Epithelial cell of proximal tubule (primary cell): ENCODE data around the gene TDG. TPM values are rescaled to one million over a fixed set of nuclear protein-coding genes. Genes with fewer than 3 reads are reported as not detected.

Experiments used
- DNase-seq: peaks from one replicate; pipeline ENCODE4 v3.0.0-alpha.2; 2011; ENCODE audit warnings: low read depth
- H3K4me3 ChIP-seq: 2 replicates; pipeline ENCODE4 v1.5.1; 2011; ENCODE audit warnings: low read depth, mild to moderate bottlenecking, low read length
- total RNA-seq: library from RNA; depleted of rRNA; stranded (reverse); fragments of >200 nt; gene quantifications from 2 replicates; pipeline ENCODE4 v1.2.3, GENCODE V29; 2015
- TF ChIP-seq, protein P1 (sequence below): conservative IDR thresholded peaks from 2 replicates; pipeline ENCODE4 v1.5.1; 2012; ENCODE audit warnings: low read depth, mild to moderate bottlenecking, low read length

TDG gene
- 18.9 and 29.4 TPM in 2 replicates for total RNA-seq

DNA sequence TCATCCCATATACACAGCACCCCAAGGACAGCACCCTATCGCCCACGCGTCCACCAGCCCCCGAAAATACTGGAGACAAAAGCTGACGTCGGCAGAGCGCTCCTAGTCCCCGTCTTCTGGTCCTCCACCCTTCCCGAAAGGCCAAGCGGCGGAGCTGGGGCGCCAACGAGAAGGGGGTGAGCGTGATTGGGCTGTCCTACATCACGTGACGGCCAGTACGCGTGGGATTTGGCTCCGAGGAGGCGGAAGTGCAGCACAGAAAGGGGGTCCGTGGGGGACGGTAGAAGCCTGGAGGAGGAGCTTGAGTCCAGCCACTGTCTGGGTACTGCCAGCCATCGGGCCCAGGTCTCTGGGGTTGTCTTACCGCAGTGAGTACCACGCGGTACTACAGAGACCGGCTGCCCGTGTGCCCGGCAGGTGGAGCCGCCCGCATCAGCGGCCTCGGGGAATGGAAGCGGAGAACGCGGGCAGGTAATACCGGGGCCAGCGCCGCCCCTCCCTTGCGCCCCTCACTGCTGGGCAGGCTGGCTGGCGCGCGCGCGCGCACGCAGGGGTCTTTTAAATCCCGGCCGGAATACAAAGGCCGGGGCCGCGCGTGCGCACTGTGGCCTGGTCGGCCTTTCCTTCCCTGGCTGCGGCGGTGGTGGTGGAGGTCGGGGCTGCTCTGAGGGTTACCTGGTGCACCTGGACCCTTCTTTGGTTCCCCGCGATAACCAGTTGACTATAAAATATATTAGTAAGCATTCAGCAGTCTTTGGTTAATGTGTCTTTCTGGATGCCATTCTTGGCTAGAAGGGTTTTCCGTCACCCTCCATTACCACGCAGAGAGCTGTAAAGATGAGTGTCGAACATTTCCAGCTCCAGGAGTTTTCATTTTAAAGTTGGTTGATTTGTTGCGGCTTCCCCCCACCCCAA, at the start of gene TDG:
TDG (plus strand) TSS at position 283 of the 915 bp plus-strand sequence; CDS start at position 449, 166 bp downstream.
- TF ChIP-seq, protein P1, sequence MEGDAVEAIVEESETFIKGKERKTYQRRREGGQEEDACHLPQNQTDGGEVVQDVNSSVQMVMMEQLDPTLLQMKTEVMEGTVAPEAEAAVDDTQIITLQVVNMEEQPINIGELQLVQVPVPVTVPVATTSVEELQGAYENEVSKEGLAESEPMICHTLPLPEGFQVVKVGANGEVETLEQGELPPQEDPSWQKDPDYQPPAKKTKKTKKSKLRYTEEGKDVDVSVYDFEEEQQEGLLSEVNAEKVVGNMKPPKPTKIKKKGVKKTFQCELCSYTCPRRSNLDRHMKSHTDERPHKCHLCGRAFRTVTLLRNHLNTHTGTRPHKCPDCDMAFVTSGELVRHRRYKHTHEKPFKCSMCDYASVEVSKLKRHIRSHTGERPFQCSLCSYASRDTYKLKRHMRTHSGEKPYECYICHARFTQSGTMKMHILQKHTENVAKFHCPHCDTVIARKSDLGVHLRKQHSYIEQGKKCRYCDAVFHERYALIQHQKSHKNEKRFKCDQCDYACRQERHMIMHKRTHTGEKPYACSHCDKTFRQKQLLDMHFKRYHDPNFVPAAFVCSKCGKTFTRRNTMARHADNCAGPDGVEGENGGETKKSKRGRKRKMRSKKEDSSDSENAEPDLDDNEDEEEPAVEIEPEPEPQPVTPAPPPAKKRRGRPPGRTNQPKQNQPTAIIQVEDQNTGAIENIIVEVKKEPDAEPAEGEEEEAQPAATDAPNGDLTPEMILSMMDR, result peak; percentile 23
- peak; percentile 72 for DNase-seq
- H3K4me3 ChIP-seq, result peak within 1 kb of the TSS; percentile 77

DNA sequence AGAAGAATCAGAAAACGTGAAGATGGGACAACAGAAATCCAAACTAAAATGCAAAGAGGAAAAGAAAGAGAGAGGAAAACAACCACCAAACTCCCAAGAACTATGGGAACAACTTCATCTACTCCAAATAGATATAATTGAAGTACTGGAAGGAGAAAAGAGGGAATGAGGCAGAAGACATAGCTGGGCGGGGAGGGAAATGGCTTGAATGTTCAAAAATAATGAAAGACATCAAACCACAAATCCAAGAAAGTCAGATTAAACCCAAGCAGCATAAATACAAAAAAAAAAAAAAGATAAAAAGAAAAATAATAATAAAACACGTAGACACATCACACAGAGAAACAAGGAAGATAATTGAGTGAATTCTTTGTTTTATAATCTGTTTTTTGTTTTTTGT, 47.8 kb upstream of the TDG start:
- DNase-seq, result no peak
- TF ChIP-seq, protein P1, result no peak

DNA sequence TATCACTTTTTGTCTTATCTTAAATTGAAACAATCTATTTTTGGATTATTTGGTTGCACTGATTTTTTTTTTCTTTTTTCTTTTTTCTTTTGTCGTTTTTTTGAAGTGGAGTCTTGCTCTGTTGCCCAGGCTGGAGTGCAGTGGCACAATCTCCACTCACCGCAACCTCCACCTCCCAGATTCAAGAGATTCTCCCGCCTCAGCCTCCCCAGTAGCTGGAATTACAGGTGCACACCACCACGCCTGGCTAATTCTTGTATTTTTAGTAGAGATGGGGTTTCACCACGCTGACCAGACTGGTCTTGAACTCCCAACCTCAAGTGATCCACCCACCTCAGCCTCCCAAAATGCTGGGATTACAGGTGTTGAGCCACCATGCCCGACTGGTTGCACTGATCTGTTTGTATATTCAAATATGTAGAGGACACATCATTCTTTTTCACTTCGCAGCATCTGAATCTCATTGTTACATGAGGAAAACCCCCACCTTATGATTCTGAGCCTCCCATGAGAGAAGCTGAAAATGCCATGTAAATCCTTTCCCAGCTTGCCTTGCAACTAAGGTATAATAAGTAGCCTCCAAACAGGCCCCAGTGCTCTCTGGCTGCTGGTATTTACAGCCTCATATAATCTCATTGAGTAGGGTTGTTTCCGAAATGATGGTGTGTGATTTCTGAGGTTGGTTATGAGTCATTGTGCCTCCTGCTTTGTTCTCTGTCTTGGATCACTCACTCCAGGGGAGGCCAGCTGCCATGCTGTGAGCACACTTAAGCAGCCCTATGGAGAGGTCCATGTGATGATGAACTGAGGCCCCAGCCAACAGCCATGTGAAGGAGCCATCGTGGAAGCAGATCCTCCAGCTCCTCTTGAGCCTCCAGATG, 40.7 kb upstream of the TDG start:
- H3K4me3 ChIP-seq, result no peak overlapping the region
- DNase-seq, result peak; percentile 74
- TF ChIP-seq, protein P1, result no peak

More for the DNA sequence above, 47.8 kb upstream of the TDG start:
- no peak overlapping the region for H3K4me3 ChIP-seq

DNA sequence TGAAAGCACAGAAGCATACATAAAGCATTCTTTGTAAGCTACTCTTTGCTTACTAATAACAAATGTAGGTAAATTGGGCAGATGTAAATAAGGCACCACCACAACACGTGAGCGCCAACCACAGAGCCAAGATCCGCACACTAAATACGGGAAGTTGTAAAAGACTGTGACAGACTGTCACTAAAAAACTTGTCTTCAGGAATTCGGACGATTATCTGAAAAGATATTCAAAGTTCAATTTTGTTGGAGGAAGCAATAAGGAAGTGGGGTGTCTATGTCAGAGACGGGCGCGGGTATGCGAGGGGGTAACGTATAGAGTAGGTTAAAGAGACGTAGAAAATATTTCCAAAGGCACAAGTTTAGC, 37.0 kb upstream of the TDG start:
- peak overlapping the region; percentile 66 for H3K4me3 ChIP-seq
- DNase-seq, result no peak
- TF ChIP-seq, protein P1, result no peak

DNA sequence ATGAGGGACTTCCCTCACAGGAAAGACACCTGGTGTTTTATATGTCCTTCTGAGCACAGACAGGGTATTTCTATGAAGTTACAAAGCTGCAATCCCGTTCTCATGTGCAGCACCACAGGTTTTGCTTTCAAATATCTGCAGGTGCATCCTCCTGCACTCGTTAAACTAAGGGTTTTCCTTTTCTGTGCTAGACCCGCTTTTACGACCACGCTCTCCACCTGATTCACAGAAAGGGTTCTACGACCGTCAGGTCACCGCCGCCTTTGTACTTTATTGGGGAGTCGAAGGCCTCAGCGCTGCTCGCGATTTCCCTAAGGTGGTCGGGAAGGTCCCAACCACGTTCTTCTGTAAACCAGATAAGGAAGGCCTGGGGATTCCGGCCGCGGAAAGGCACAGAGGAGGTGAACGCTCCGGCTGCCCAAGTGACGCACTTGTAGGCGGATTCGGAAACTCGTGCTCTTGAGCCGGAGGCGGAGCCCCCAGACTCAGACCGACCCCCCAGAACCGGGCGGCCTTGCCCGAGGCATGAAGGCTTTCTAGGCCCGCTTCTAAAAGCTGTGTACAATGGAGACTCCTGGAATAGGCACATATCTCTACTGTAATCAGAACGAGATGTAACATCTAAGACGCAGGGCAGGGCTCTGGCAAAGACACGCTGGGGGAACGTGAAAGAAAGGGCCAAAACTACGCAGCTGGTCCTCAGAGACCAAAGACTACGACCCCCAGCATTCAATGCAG, 36.5 kb upstream of the TDG start:
- peak overlapping the region; percentile 66 for H3K4me3 ChIP-seq
- peak; percentile 56 for DNase-seq
- TF ChIP-seq, protein P1, result no peak

DNA sequence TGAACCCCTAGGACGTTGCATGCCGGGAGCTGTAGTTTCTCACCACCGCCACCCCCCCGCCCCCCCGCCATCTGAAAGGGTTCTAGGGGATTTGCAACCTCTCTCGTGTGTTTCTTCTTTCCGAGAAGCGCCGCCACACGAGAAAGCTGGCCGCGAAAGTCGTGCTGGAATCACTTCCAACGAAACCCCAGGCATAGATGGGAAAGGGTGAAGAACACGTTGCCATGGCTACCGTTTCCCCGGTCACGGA, 36.0 kb upstream of the TDG start:
- H3K4me3 ChIP-seq, result peak overlapping the region; percentile 66
- TF ChIP-seq, protein P1, result no peak
- no peak for DNase-seq
